HG03460 (cell line): Measurements from ENCODE around the gene GHRL.
A peak's percentile ranks its signal among the peaks of the same experiment; 100 is the strongest.
"Not testable (repeated sequence)": the region's sequence is repeated elsewhere in the genome, so short reads cannot be mapped to it uniquely, and the experiment has no call there.

Experiments used
- ATAC-seq: cut with Tn5 transposase; IDR thresholded peaks from one replicate; pipeline ENCODE4 v1.9.1; 2021; ENCODE audit not compliant: unreplicated experiment

The GHRL gene

GRCh38 chr3:10300087-10300486 lies 7.3 kb upstream of the GHRL start:
- no peak for ATAC-seq

- ATAC-seq, result peak; percentile 80
These were observed 6.9 kb upstream of the GHRL start for GRCh38 chr3:10299679-10300078.

- ATAC-seq, result no peak
These were observed 6.4 kb upstream of the GHRL start for GRCh38 chr3:10299175-10299574.

- not testable (repeated sequence) for ATAC-seq
These were observed 5.3 kb upstream of the GHRL start for GRCh38 chr3:10298064-10298463.

- no peak for ATAC-seq
These were observed 1.4 kb upstream of the GHRL start for GRCh38 chr3:10294030-10294586.

GRCh38 chr3:10291641-10292040 lies 1.1 kb downstream of the GHRL start:
- no peak for ATAC-seq

GRCh38 chr3:10290481-10291176 lies 2.1 kb downstream of the GHRL start:
- no peak for ATAC-seq

GRCh38 chr3:10289787-10290355 lies 2.9 kb downstream of the GHRL start:
- no peak for ATAC-seq

GRCh38 chr3:10289077-10289476 lies 3.7 kb downstream of the GHRL start:
- ATAC-seq, result no peak

- no peak for ATAC-seq
These were observed 4.2 kb downstream of the GHRL start for GRCh38 chr3:10288575-10288960.

GRCh38 chr3:10287936-10288574 lies 4.7 kb downstream of the GHRL start:
- no peak for ATAC-seq

GRCh38 chr3:10286596-10287295 lies 6.0 kb downstream of the GHRL start:
- ATAC-seq, result no peak

GRCh38 chr3:10286133-10286524 lies 6.6 kb downstream of the GHRL start:
- ATAC-seq, result no peak

- ATAC-seq, result no peak
These were observed 7.2 kb downstream of the GHRL start for GRCh38 chr3:10285272-10286132.

GRCh38 chr3:10284496-10284895 lies 8.3 kb downstream of the GHRL start:
- no peak for ATAC-seq

- ATAC-seq, result no peak
These were observed 9.1 kb downstream of the GHRL start for GRCh38 chr3:10283638-10284037.

GRCh38 chr3:10281951-10282350 lies 10.8 kb downstream of the GHRL start:
- no peak for ATAC-seq

GRCh38 chr3:10280571-10280970 lies 12.2 kb downstream of the GHRL start:
- no peak for ATAC-seq

GRCh38 chr3:10280177-10280529 lies 12.6 kb downstream of the GHRL start:
- ATAC-seq, result no peak

GRCh38 chr3:10279384-10280176 lies 13.2 kb downstream of the GHRL start:
- ATAC-seq, result no peak
